Measurements from ENCODE around the gene ENDOV.
A peak's percentile ranks its signal among the peaks of the same experiment; 100 is the strongest.

ENDOV gene

GRCh38 chr17:80431246-80432195, 16.6 kb downstream of the ENDOV start:
- DNase-seq (ENCODE audit: low spot score), result no peak

- no peak for DNase-seq (ENCODE audit: low spot score)
Measured at GRCh38 chr17:80432350-80432955, 17.5 kb downstream of the ENDOV start.

- DNase-seq (ENCODE audit: low spot score), result no peak
Measured at GRCh38 chr17:80432961-80433550, 18.1 kb downstream of the ENDOV start.

GRCh38 chr17:80433916-80434666, 19.1 kb downstream of the ENDOV start:
- no peak for DNase-seq (ENCODE audit: low spot score)

GRCh38 chr17:80437532-80437931, 22.6 kb downstream of the ENDOV start:
- no peak for DNase-seq (ENCODE audit: low spot score)

GRCh38 chr17:80438806-80439205, 23.8 kb downstream of the ENDOV start:
- no peak for DNase-seq (ENCODE audit: low spot score)

- DNase-seq (ENCODE audit: low spot score), result no peak
Measured at GRCh38 chr17:80439499-80439898, 24.5 kb downstream of the ENDOV start.

GRCh38 chr17:80441133-80441578, 26.2 kb downstream of the ENDOV start:
- DNase-seq (ENCODE audit: low spot score), result peak; percentile 20

- no peak for DNase-seq (ENCODE audit: low spot score)
Measured at GRCh38 chr17:80441598-80442322, 26.8 kb downstream of the ENDOV start.

GRCh38 chr17:80442323-80442659, 27.3 kb downstream of the ENDOV start:
- no peak for DNase-seq (ENCODE audit: low spot score)

- DNase-seq (ENCODE audit: low spot score), result no peak
Measured at GRCh38 chr17:80442764-80443163, 27.8 kb downstream of the ENDOV start.

GRCh38 chr17:80443498-80443897, 28.5 kb downstream of the ENDOV start:
- no peak for DNase-seq (ENCODE audit: low spot score)

GRCh38 chr17:80443916-80444643, 29.1 kb downstream of the ENDOV start:
- DNase-seq (ENCODE audit: low spot score), result no peak

GRCh38 chr17:80444644-80444979, 29.6 kb downstream of the ENDOV start:
- no peak for DNase-seq (ENCODE audit: low spot score)

- no peak for DNase-seq (ENCODE audit: low spot score)
Measured at GRCh38 chr17:80445007-80445725, 30.2 kb downstream of the ENDOV start.

- DNase-seq (ENCODE audit: low spot score), result no peak
Measured at GRCh38 chr17:80445726-80446110, 30.8 kb downstream of the ENDOV start.

- no peak for DNase-seq (ENCODE audit: low spot score)
Measured at GRCh38 chr17:80446645-80447405, 31.9 kb downstream of the ENDOV start.

- no peak for DNase-seq (ENCODE audit: low spot score)
Measured at GRCh38 chr17:80447790-80448189, 32.8 kb downstream of the ENDOV start.

GRCh38 chr17:80449194-80449929, 34.4 kb downstream of the ENDOV start:
- DNase-seq (ENCODE audit: low spot score), result no peak
